Prostate gland (tissue), 2 donors: ENCODE measurements around the gene FAM156B. TPM values are rescaled to one million over a fixed set of nuclear protein-coding genes. Genes with fewer than 3 reads are reported as not detected.
"Not testable (repeated sequence)": the region's sequence is repeated elsewhere in the genome, so short reads cannot be mapped to it uniquely, and the experiment has no call there.

ENCODE experiments used
- DNase-seq: peaks from one replicate; pipeline ENCODE4 v3.0.0-alpha.2; 2019; ENCODE audit warnings: low spot score
- H3K27ac ChIP-seq, 2 donors: fragments of 200-600 bp; sonication (generic); 2 replicates each; pipeline ENCODE4 v1.5.1; 2017 to 2019
- H3K27me3 ChIP-seq: fragments of 200-600 bp; sonication (generic); replicated peaks from 2 replicates; pipeline ENCODE4 v1.5.1; 2019; ENCODE audit not compliant: insufficient read depth
- H3K36me3 ChIP-seq, 2 donors: fragments of 200-600 bp; sonication (generic); 1 replicate in 1 of 2; 2 replicates in 1 of 2; pipeline versions ENCODE4 v1.5.1 to v1.8.1; 2017 to 2019
- H3K4me1 ChIP-seq: fragments of 200-600 bp; sonication (generic); replicated peaks from 2 replicates; pipeline ENCODE4 v1.5.1; 2019
- H3K4me3 ChIP-seq, 2 donors: fragments of 200-600 bp; sonication (generic); 2 replicates each; pipeline ENCODE4 v1.5.1; 2017 to 2019
- H3K9me3 ChIP-seq: fragments of 200-600 bp; sonication (generic); 2 replicates; pipeline ENCODE4 v1.5.1; 2017
- CTCF ChIP-seq, 4 experiments: fragments of 200-600 bp in 2 of 4; fragments of 450-650 bp in 2 of 4; sonication (generic) in 2 of 4; IDR thresholded peaks; 1 replicate in 3 of 4; 2 replicates in 1 of 4; pipeline ENCODE4 v1.5.1; 2016 to 2019; ENCODE audit warnings: antibody characterized with exemption in 4 of 4, mild to moderate bottlenecking in 2 of 4, moderate library complexity in 2 of 4
- POLR2A ChIP-seq: fragments of 450-650 bp; IDR thresholded peaks from one replicate; pipeline ENCODE4 v1.6.1; 2016; ENCODE audit warnings: antibody characterized with exemption, mild to moderate bottlenecking
- POLR2AphosphoS5 ChIP-seq: sonication (generic); formaldehyde crosslinking; IDR thresholded peaks from one replicate; pipeline ENCODE4 v1.6.1; 2017; ENCODE audit warnings: antibody characterized with exemption
- WGBS: methylation state at CpG from one replicate; pipeline ENCODE4 v1.1.5; 2018; 5-methylcytosine and 5-hydroxymethylcytosine counted together
- intact Hi-C: fragments of 100-400 bp; cut with DNase I; formaldehyde crosslinking; loops from one replicate; pipeline ENCODE4 v1.14.2; 2022
- total RNA-seq, 2 donors: library from RNA; depleted of rRNA; stranded (reverse); fragments of >200 nt; gene quantifications; one replicate each; pipeline ENCODE4 v1.1.0, GENCODE V29; 2016

The FAM156B gene, protein sequence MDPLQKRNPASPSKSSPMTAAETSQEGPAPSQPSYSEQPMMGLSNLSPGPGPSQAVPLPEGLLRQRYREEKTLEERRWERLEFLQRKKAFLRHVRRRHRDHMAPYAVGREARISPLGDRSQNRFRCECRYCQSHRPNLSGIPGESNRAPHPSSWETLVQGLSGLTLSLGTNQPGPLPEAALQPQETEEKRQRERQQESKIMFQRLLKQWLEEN
- total RNA-seq, result 10 to 100 TPM; 11.3 to 55.2 TPM

- DNase-seq, H3K27me3 ChIP-seq, H3K4me1 ChIP-seq, H3K9me3 ChIP-seq, H3K4me3 ChIP-seq, intact Hi-C loops, H3K36me3 ChIP-seq, H3K27ac ChIP-seq: not testable (repeated sequence)
- no CpG with 5 or more reads among the region's 92 CpGs for WGBS
These were observed at the start of gene FAM156B for GRCh38 chrX:52896855-52897709. TSS of gene FAM156B (plus strand) at chrX:52897330. CDS start at chrX:52907226, 9,896 bp downstream.

- H3K36me3 ChIP-seq, result no peaks in the 10 kb centered on the region
- H3K4me3 ChIP-seq, result no peak overlapping the region
- 83% methylated on average over 9 of the region's 9 CpGs for WGBS
- DNase-seq, result no peak
- no peak for TF ChIP-seq POLR2A
- no peak for TF ChIP-seq POLR2AphosphoS5
- TF ChIP-seq CTCF (IDR thresholded peaks at IDR 0.05), result no peak
- intact Hi-C loops, result no loop called here
- H3K27ac ChIP-seq, result no peak overlapping the region
- H3K27me3 ChIP-seq, result no peaks in the 10 kb centered on the region
- H3K9me3 ChIP-seq, result no peaks in the 10 kb centered on the region
- H3K4me1 ChIP-seq, result no peaks in the 10 kb centered on the region
These were observed 44.8 kb upstream of the FAM156B start for GRCh38 chrX:52852110-52852860.

- H3K36me3 ChIP-seq, intact Hi-C loops, DNase-seq, H3K4me1 ChIP-seq, H3K27me3 ChIP-seq, H3K9me3 ChIP-seq, H3K4me3 ChIP-seq, H3K27ac ChIP-seq: not testable (repeated sequence)
- 23% methylated on average over 4 of the region's 4 CpGs for WGBS
These were observed 40.1 kb upstream of the FAM156B start for GRCh38 chrX:52856991-52857525.

DNA sequence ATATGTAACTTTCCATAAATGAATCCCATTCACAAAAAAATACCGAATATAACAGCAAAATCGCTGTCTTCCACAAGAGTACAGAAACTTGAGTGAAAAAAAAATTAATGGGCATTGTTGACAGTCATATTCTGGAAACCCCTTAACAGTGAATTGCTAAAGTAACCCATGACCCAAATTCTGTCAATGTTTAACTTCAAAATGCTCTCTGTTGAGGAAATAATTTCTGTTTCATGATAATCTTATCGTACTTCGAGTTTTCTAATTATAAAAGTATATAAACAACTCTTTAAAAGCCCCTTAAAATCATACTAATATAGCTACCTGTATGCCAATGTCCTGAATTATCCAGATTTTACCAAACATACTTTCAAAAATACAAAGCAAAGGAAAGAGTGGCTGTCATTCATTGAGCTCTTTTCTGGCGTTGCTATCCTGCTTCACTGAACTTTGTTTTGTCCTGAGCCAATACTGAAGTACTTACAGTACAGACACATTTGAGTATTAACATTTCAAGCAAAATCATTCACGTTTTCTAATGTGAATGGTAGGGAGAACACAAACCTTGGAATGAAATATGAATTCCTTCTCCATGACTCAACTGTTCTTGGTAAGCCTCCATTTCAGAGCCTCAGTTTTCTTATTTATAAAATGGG, 31.7 kb upstream of the FAM156B start:
- no peak for DNase-seq
- no peak for TF ChIP-seq POLR2A
- TF ChIP-seq POLR2AphosphoS5, result no peak
- no peak for TF ChIP-seq CTCF (IDR thresholded peaks at IDR 0.05)
- intact Hi-C loops, result no loop called here
- no peaks in the 10 kb centered on the region for H3K4me1 ChIP-seq
- H3K9me3 ChIP-seq, result no peaks in the 10 kb centered on the region
- H3K4me3 ChIP-seq, result no peak overlapping the region
- H3K36me3 ChIP-seq, result no peaks in the 10 kb centered on the region
- 65% methylated on average over 6 of the region's 6 CpGs for WGBS
- H3K27me3 ChIP-seq, result no peaks in the 10 kb centered on the region
- no peak overlapping the region for H3K27ac ChIP-seq

- Histone ChIP-seq H3K27ac (no peak within 1 kb of the TSS), H3K9me3 (no peaks in the 10 kb centered on the region), H3K27me3 (no peaks in the 10 kb centered on the region), H3K36me3 (no peaks in the 10 kb centered on the region), H3K4me1 (no peaks in the 10 kb centered on the region), H3K4me3 (no peak within 1 kb of the TSS)
- WGBS, result 95% methylated on average over 30 of the region's 35 CpGs
- TF ChIP-seq POLR2A (no peak), CTCF (IDR thresholded peaks at IDR 0.05) (no peak), POLR2AphosphoS5 (no peak)
- DNase-seq, result no peak
- intact Hi-C loops, result no loop called here
These were observed 29.4 kb upstream of the FAM156B start, which contains the start of gene XAGE3 for GRCh38 chrX:52867610-52868348. TSS of gene XAGE3 (minus strand) at chrX:52868083. CDS start at chrX:52867133, 950 bp downstream.
